Keratinocyte (primary cell): ENCODE measurements around the gene BUB1.
"Not testable (repeated sequence)": the region's sequence is repeated elsewhere in the genome, so short reads cannot be mapped to it uniquely, and the experiment has no call there.

Experiments used
- CTCF ChIP-seq, 3 experiments: IDR thresholded peaks in 1 of 3; conservative IDR thresholded peaks in 1 of 3; optimal IDR thresholded peaks in 1 of 3; 2 replicates in 2 of 3; 3 replicates in 1 of 3; pipeline versions ENCODE3 to v1.5.1; 2011; ENCODE audit warnings: low read length in 3 of 3, mild to moderate bottlenecking in 3 of 3, moderate library complexity in 2 of 3, control low read depth in 1 of 3, inconsistent platforms in 1 of 3; ENCODE audit not compliant: insufficient read depth in 2 of 3; ENCODE audit errors: extremely low read depth in 1 of 3
- EZH2 ChIP-seq: IDR thresholded peaks from one replicate; pipeline ENCODE4 v1.6.1; 2012; ENCODE audit warnings: inconsistent platforms, mild to moderate bottlenecking, low read length, moderate library complexity

GRCh38 chr2:110608788-110609502, 68.9 kb downstream of the BUB1 start:
- not testable (repeated sequence) for TF ChIP-seq CTCF (optimal IDR thresholded peaks at IDR 0.05 in 1 of 3, IDR thresholded peaks at IDR 0.05 in 1 of 3, conservative IDR thresholded peaks at IDR 0.05 in 1 of 3; ENCODE audit: extremely low read depth in 1 of 3, insufficient read depth in 2 of 3, low read length in 3 of 3); EZH2
